Activated naive CD4-positive, alpha-beta T cell treated with anti-CD3 and anti-CD28 coated beads, Interleukin-2, amount 50 U/mL, for 72 hours (primary cell): Measurements from ENCODE around the gene SLC12A4. TPM values are rescaled to one million over a fixed set of nuclear protein-coding genes. Genes with fewer than 3 reads are reported as not detected.

Experiments used
- ATAC-seq, 2 donors: fragments of 150-1000 bp; cut with Tn5 transposase; 2 replicates each; pipeline ENCODE4 v1.10.0; 2021; ENCODE audit warnings: mild to moderate bottlenecking in 2 of 2, moderate library complexity in 2 of 2
- DNase-seq, 2 donors: peaks; one replicate each; pipeline ENCODE4 v3.0.0; 2021 to 2022; ENCODE audit warnings: low spot score in 2 of 2
- H3K27ac Mint-ChIP-seq, 2 donors: one replicate each; pipeline ENCODE4 v1.8.0; 2022; ENCODE audit warnings: mild to moderate bottlenecking in 2 of 2, mixed read lengths in 2 of 2
- H3K36me3 Mint-ChIP-seq, 2 donors: one replicate each; pipeline ENCODE4 v1.8.0; 2022; ENCODE audit warnings: mixed read lengths in 2 of 2
- H3K9me3 Mint-ChIP-seq, 2 donors: one replicate each; pipeline ENCODE4 v1.8.0; 2022; ENCODE audit warnings: mixed read lengths in 2 of 2
- total RNA-seq, 2 donors: library from RNA; stranded (reverse); gene quantifications; one replicate each; pipeline ENCODE4 v1.2.3, GENCODE V29; 2022

Gene SLC12A4
- total RNA-seq, 2 donors from 2014 or later = 37.2 to 64.0 TPM

DNA sequence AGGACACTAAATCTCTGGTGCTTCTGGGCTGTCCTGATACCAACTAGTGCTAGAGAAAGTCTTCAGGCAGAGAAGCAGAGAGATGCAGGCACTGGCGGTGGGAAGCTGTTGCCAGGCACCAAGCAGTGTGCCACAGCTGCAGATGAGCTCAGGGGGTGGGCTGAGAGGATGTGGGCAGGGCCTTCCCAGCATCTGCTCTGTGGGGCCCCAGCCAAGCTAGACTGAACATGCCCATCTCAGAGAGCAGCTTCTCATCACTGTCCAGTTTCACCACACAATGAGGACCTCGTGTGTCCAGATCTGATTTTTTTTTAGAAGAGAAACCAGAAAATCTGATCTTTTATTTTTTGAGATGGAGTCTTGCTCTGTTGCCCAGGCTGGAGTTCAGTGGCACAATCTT, 58.3 kb downstream of the SLC12A4 start:
- ATAC-seq = peak; percentile 90
- H3K27ac Mint-ChIP-seq = peak overlapping the region; percentile 46 to 80
- no peaks in the 10 kb centered on the region for H3K36me3 Mint-ChIP-seq
- DNase-seq = peak in 1 of 2 donors; percentile 38
- no peaks in the 10 kb centered on the region for H3K9me3 Mint-ChIP-seq

DNA sequence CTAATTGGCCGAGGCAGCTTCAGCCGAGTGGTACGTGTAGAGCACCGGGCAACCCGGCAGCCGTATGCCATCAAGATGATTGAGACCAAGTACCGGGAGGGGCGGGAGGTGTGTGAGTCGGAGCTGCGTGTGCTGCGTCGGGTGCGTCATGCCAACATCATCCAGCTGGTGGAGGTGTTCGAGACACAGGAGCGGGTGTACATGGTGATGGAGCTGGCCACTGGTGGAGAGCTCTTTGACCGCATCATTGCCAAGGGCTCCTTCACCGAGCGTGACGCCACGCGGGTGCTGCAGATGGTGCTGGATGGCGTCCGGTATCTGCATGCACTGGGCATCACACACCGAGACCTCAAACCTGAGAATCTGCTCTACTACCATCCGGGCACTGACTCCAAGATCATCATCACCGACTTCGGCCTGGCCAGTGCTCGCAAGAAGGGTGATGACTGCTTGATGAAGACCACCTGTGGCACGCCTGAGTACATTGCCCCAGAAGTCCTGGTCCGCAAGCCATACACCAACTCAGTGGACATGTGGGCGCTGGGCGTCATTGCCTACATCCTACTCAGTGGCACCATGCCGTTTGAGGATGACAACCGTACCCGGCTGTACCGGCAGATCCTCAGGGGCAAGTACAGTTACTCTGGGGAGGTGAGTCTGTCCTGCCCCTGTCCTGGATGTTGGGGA, 59.2 kb downstream of the SLC12A4 start:
- no peaks in the 10 kb centered on the region for H3K36me3 Mint-ChIP-seq
- no peaks in the 10 kb centered on the region for H3K9me3 Mint-ChIP-seq
- ATAC-seq = no peak
- peak overlapping the region; percentile 72 to 80 for H3K27ac Mint-ChIP-seq
- DNase-seq = no peak

DNA sequence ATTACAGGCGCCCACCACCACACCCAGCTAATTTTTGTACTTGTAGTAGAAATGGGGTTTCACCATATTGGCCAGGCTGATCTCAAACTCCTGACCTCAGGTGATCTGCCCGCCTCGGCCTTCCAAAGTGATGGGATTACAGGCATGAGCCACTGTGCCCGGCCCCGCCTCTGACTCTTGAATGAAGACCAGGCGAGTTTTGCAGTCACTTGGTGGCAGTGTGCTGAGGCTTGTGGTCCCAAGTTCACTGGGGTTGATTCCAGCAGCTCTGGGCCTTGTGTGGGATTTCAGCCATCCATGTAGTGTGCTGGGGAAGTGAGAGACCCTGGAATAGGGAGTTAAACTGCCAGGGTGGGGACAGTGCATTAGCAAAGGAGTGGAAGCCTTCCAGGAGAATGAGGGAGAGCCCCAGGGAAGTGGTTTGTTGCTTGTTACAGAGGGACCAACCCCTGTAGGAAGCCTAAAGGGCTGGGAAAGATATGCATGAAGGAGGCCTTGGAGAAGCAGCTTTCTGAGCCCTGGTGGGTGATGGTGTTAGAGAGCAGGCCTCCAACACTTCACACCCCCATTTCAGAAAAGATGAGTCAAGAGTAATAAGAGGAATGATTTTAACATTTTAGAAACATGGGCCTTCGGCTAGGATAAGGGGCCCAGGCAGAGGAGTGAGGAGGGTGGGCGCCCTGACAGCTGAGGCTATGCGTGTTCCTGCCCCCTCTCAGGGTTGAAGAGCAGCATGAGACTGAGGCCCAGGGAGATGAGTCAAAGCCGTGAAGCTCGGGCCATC, 60.8 kb downstream of the SLC12A4 start:
- no peak for DNase-seq
- Mint-ChIP-seq H3K27ac (peak overlapping the region; percentile 0 to 72), H3K36me3 (no peaks in the 10 kb centered on the region), H3K9me3 (no peaks in the 10 kb centered on the region)
- ATAC-seq = no peak

DNA sequence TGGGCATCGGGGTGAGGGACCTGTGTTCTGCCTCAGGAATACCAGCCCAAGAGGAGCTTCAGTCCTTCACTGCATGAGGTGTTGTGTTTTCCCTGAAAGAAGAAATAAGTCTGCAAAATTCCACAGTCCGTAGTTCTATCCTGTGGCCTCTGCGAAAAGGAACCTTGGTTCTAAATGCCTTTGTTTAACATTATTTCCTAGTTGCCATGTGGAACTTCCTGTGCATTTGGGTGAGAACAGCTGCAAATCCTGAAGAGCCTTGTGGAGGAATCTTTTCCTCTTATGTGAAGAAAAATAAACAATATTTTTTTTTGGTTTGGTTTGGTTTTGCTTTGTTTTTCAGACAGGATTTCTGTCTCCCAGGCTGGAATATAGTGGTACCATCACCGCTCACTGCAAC, 65.6 kb downstream of the SLC12A4 start:
- Mint-ChIP-seq H3K36me3 (no peaks in the 10 kb centered on the region), H3K9me3 (no peaks in the 10 kb centered on the region), H3K27ac (no peak overlapping the region)
- DNase-seq = no peak
- ATAC-seq = no peak

DNA sequence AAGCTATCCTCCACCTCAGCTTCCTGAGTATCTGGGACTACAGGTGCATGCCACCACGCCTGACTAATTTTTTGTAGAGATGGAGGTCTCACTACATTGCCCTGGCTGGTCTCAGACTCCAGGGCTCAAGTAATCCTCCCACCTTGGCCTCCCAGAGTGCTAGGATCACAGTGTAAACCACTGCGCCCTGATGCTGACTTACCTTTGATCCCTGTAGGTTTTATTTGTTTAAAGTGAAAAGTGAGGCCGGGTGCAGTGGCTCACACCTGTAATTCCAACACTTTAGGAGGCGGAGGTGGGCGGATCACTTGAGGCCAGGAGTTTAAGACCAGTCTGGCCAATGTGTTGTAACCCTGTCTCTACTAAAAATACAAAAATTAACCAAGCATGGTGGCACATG, 66.7 kb downstream of the SLC12A4 start:
- no peak for ATAC-seq
- DNase-seq = no peak
- no peaks in the 10 kb centered on the region for H3K36me3 Mint-ChIP-seq
- H3K27ac Mint-ChIP-seq = peak overlapping the region in 1 of 2 donors; percentile 22
- no peaks in the 10 kb centered on the region for H3K9me3 Mint-ChIP-seq

DNA sequence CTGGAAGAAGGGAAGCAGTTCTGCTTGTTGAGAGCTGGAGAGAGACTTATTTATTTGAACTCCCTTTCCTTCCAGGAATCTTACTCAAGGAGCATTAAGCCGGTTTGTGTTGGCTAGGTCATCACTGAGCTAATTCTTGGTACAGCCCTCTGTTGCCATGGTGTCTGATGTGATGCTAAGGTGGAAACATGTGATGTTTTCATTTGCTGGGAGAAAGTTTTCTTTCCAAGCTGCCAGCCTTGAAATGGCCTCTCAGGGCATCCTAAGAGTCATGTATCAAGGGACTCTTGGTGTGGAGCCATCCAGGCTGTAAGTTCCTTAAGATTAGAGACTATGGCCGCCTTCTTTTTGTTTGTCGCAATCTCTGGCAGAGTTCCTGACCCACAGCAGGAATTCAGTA, 71.2 kb downstream of the SLC12A4 start:
- no peaks in the 10 kb centered on the region for H3K9me3 Mint-ChIP-seq

DNA sequence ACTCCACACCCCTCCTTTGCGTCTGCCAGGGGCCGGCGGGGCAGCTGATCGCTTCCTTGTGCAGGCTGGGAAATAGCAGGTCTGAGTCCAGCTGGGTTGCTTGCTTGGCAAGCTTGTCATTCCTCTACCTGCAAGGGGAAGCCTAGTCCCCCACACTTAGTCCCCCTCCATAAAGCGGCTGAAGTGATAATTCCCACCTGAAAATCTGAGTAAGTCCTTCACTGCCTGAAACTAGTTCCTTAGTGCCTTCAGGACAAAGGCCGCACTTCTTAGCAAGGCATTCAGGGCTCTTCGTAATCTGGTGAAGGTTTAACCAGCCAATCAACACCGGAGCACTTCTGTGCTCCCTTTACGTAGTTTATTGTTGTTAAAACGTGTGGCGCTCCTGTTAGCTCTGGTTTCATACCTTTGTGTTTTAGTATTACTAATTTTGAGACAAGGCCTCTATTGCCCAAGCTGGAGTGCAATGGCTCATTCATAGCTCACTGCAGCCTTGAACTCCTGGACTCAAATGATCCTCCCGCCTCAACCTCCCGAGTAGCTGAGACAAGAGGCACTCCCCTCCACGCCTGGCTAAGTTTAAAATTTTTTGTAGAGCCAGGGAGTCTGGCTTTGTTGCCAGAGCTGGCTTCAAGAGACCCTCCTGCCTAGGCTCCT, 74.6 kb downstream of the SLC12A4 start:
- DNase-seq (no peak), ATAC-seq (no peak)
- Mint-ChIP-seq H3K9me3 (no peaks in the 10 kb centered on the region), H3K36me3 (peaks cover 4 to 7% of the 10 kb centered on the region in 2 donors), H3K27ac (peak overlapping the region; percentile 94 to 97)

More for the DNA sequence above, 71.2 kb downstream of the SLC12A4 start:
- Mint-ChIP-seq H3K27ac (no peak overlapping the region), H3K36me3 (peaks cover 4 to 7% of the 10 kb centered on the region in 2 donors)
- ATAC-seq = no peak
- no peak for DNase-seq

Other genes with a start within 250 kb of the SLC12A4 start
- 10 to 100 TPM; 10.9 to 12.9 TPM for gene GFOD2, start 249.3 kb downstream of the SLC12A4 start, total RNA-seq
- 10 to 100 TPM; 18.3 to 21.2 TPM for gene RANBP10, start 162.1 kb downstream of the SLC12A4 start, total RNA-seq
- under 1 TPM in 1 of 2 donors, not detected in 1; 0.35 TPM for gene TSNAXIP1, start 161.7 kb downstream of the SLC12A4 start, total RNA-seq
- 10 to 100 TPM; 26.9 to 43.2 TPM for gene THAP11, start 126.3 kb downstream of the SLC12A4 start, total RNA-seq
- 100 to 1,000 TPM; 111 to 160 TPM for gene NUTF2, start 121.7 kb downstream of the SLC12A4 start, total RNA-seq
- 10 to 100 TPM; 49.5 to 86.4 TPM for gene CENPT, start 120.9 kb downstream of the SLC12A4 start, total RNA-seq
- 100 to 1,000 TPM; 108 to 117 TPM for gene EDC4, start 95.6 kb downstream of the SLC12A4 start, total RNA-seq
- under 1 TPM in 1 of 2 donors, not detected in 1; 0.78 TPM for gene NRN1L, start 83.8 kb downstream of the SLC12A4 start, total RNA-seq
- 10 to 100 TPM in 1 of 2 donors, 1 to 10 TPM in 1; 3.5 to 11.6 TPM for gene PSKH1, start 75.4 kb downstream of the SLC12A4 start, total RNA-seq
- 1 to 10 TPM; 1.8 to 3.8 TPM for gene CTRL, start 36.8 kb downstream of the SLC12A4 start, total RNA-seq
- gene PSMB10, start 31.8 kb downstream of the SLC12A4 start, total RNA-seq = 100 to 1,000 TPM; 156 to 215 TPM
- gene LCAT, start 24.5 kb downstream of the SLC12A4 start, total RNA-seq = 10 to 100 TPM; 15.7 to 32.5 TPM
- gene DPEP3, start 11.9 kb upstream of the SLC12A4 start, total RNA-seq = under 1 TPM; 0.19 to 0.23 TPM
- gene DPEP2, start 30.8 kb upstream of the SLC12A4 start, total RNA-seq = 1 to 10 TPM; 2.5 to 6.3 TPM
- not detected for gene DPEP2NB, start 47.3 kb upstream of the SLC12A4 start, total RNA-seq
- 10 to 100 TPM in 1 of 2 donors, 1 to 10 TPM in 1; 7.7 to 15.6 TPM for gene DDX28, start 54.6 kb upstream of the SLC12A4 start, total RNA-seq
- 10 to 100 TPM; 21.2 to 35.5 TPM for gene DUS2, start 54.6 kb upstream of the SLC12A4 start, total RNA-seq
- gene NFATC3, start 116.7 kb upstream of the SLC12A4 start, total RNA-seq = 10 to 100 TPM; 64.2 to 90.1 TPM